HG02973 (cell line): ENCODE data around the gene TIGD4.

ENCODE experiments used
- ATAC-seq: cut with Tn5 transposase; IDR thresholded peaks from one replicate; pipeline ENCODE4 v1.9.1; 2021; ENCODE audit warnings: moderate library complexity; ENCODE audit not compliant: unreplicated experiment

Gene TIGD4

DNA sequence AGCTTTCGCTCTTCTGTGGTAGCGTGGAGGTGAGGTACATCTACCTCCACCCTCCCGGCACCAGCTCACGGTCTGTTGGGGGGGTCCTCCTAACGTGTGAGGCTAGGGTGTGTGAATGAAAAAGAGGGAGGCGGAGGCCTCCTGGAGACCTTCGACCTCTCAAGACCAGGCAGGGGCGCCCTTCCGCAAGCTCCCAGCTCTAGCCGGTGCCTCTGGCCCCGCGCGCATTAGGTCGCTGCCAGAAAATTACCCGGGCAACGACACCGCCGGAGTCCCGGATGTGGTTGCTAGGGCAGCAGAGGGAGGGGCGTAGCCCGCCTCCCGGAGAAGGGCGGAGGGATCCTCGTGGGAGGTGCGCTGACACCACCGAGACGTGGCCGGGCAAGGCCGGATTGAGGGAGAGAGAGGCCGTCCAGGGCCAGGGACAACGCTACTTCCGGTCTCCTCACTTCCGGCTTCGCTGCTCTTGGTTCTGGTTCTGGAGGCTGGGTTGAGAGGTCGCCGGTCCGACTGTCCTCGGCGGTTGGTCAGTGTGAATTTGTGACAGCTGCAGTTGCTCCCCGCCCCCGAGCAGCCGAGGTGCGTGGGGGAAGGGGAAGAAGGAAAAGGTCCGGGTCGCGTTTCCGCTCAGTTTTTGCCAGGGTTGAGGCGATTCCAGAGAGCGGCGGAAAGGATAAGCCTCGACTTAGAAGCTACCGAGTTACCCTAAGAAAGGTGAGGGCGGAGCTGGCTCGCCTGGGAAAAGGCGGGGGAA lies at the start of gene TIGD4, which contains the start of gene ARFIP1:
TIGD4 (minus strand) TSS at position 218 of the 754 bp plus-strand sequence. CDS start 8,726 bp downstream, outside the sequence.
ARFIP1 (plus strand) TSS at position 442 of the 754 bp plus-strand sequence. CDS start 49,680 bp downstream, outside the sequence.
- ATAC-seq, result peak; percentile 92

- ATAC-seq, result no peak
Observed at GRCh38 chr4:152828122-152828521, 48.6 kb upstream of the TIGD4 start.

DNA sequence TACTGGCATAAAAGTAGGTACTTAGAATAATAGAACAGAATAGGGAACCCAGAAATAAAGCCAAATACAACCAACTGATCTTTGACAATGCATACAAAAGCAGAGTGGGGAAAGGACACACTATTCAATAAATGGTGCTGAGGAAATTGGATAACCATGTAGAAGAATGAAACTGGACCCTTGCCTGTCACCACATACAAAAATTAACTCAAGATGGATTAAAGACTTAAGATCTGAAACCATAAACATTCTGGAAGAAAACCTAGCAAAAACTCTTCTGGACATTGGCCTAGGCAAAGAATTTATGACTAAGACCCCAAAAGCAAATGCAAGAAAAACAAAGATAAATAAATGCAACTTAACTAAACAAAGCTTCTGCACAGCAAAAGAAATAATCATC lies 45.8 kb upstream of the TIGD4 start:
- no peak for ATAC-seq

GRCh38 chr4:152824561-152824960 lies 45.0 kb upstream of the TIGD4 start:
- ATAC-seq, result no peak

DNA sequence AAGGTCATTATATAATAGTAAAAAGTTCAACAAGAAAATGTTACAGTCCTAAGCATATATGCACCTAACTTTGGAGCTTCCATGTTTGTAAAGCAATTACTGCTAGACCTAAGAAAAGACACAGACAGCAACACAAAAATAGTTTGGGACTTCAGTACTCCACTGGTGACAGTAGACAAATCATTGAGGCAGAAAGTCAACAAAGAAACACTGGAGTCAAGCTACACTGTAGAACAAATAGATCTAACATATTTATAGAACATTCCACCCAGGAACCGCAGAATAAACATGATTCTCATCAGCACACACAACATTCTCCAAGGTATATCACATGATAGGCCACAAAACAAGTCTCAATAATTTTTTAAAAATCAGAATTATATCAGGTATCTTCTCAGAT lies 42.8 kb upstream of the TIGD4 start:
- no peak for ATAC-seq

GRCh38 chr4:152820073-152820472 lies 40.5 kb upstream of the TIGD4 start:
- ATAC-seq, result no peak

DNA sequence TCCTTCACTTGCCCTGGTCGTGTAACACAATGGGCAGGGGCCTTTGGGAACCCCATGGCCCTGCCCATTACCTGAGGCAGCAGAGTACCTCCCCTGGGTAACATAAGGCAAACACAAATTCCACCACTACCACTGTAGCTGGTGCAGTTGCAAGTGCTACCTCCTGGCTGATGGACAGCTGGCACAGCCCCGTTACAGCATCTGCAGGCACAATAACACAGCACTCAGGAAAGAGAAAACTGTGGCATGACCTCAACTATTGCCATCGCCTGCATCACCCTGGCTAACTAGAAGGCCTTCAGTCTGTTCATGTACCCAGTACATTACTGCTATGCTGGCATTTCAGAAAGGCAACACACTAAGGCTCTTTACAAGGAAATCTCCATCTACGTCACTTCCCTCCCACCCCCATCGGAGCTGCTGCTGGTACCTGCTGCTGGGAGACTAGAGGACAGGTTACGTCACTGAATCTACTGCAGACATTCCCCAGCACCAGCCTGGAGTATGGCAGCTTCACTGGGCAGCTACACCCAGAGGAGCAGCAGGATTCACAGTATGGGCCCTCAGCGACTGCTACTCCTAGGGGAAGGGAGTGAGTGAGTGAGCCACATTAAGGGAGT lies 39.6 kb upstream of the TIGD4 start:
- no peak for ATAC-seq

GRCh38 chr4:152817331-152817730 lies 37.8 kb upstream of the TIGD4 start:
- ATAC-seq, result no peak

DNA sequence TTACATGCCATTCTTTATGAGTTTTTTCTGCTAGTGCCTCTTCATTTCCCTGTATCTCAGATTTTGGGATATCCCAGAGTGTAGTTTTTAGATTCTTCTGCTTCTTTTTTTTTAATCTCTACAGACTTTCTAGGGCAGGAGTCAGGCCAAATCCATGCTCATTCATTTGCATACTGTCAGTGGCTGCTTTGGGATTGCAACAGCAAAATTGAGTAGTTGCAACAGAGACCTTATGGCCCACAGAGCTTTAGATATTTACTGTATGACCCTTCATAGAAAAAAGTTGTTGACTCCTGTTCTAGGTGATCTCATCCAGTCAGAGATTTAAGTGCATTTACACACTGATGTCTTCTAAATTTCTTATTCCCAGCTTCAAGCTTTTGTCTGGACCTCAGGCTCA lies 35.5 kb upstream of the TIGD4 start:
- no peak for ATAC-seq

GRCh38 chr4:152810715-152811287 lies 31.3 kb upstream of the TIGD4 start:
- no peak for ATAC-seq

DNA sequence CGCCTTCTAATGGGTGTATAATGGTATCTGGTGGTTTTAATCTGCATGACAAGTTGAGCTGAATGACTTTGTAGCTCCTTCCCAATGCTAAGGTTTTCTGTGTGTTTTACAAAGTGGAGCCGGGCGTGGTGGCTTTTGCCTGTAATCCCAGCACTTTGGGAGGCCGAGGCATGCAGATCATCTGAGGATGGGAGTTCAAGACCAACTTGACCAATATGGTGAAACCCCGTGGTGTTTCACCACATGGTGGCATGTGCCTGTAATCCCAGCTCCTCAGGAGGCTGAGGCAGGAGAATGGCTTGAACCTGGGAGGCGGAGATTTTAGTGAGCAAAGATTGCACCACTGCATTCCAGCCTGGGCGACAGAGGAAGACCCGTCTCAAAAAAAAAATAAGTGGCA lies 29.1 kb upstream of the TIGD4 start:
- ATAC-seq, result no peak

- ATAC-seq, result no peak
Observed at GRCh38 chr4:152807294-152807829, 27.8 kb upstream of the TIGD4 start.

GRCh38 chr4:152806501-152807125 lies 27.1 kb upstream of the TIGD4 start:
- ATAC-seq, result no peak

DNA sequence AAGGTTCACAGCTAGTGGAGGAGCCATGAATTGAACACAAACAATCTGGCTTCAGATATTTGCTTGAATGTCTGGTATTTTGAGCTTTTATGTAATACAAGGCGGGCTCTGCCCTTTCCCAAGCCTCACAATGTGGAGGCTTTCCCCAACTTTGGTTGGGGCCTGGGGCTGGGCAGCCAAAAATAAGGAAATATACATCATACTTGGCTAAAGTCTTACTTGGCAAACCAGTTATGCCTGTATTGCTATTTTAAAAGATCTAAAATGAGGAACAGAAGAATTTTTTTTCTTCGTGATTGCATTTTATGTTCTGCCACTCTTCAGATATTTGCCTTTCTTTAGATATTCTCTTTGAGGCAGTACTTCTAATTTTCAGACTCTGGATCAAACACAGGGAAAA lies 26.3 kb upstream of the TIGD4 start:
- ATAC-seq, result no peak

DNA sequence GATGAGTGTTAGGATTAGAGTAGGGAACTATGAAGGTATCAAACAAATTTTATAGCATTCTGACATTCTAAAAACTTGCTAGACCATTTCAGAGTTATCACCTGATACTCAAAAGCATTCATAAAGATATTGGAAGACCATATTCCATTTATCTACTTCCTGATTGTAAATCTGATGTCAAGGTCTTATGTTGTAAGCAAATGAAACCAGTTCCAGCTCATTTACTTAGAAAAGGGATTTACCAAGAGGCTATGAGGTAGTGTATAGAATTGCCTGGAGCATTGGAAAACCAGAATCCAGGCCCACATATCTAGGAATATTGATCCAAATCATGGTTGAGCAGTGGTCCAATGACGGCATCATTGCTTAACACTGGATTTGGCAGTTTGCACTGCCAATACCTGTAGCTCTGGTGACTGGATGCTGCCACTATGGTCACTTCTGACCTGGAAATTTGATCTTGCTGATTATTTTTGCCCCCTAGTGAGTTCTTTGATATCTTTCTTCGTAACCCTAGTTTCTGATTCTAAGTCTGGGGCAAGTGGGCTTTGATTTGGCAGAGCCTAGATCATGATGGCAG lies 25.6 kb upstream of the TIGD4 start:
- ATAC-seq, result no peak

- ATAC-seq, result no peak
Observed at GRCh38 chr4:152803541-152803940, 24.0 kb upstream of the TIGD4 start.

DNA sequence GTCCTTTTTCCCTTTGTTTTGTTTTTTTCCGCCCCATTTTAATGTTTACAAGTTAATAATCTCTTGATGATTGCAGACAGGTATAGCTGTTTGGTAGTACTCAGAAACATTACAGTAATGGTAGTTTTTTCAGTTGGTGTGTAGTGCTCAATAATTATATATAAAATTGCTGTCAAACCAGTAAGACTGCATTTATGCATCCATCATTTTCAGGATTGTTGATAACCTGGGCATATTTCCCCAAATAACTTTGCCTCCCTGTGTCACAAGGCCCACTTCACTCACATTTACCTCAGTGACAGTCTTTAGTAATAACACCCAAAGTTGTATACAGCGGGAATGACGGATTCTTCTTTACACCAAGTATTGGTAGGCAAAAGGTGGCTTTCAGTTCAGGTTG lies 16.4 kb upstream of the TIGD4 start:
- ATAC-seq, result no peak

- no peak for ATAC-seq
Observed at GRCh38 chr4:152786627-152787026, 7.1 kb upstream of the TIGD4 start.

DNA sequence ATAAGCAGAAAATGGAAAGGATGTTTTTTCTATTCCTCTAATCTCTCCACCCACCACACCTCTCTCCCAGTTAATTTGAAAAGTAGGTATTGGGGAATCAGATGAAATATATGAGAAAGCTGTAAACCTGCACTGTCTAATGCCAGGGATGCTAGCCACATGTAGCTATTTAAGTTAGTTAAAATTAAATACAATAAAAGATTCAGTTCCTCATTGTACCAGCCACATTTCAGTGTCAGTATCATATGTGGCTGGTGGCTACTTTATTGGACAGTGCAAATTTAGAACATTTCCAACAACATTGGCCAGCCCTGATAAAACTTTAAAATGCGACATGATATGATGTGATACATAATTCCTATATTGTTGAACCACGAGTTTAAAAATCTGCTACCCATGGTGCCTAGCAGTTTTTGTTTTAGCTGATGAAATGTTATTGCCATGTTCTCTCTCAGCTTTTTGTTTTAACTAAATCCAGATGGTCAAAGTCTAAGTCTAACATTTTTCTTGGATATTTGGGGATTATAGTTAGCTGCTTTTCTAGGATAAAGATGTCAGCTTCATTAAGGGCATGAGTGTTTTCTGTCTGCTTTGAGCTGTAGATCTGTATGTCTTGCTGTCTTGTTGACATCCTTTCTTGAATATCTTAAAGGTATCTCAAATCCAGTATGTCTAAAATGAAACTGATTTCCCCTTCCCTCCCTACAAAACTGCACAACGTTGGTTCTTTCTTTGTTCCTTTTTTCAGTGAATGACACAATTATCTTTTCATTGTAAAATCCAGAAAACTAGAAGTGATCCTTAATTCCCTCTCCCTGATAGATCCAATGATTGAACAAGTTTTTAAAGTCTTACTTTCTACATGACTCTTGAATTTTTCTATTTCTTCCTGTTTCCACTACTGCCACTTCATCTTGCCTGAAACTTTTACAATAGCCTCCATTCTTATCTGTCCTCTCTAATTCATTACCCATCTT lies 6.4 kb upstream of the TIGD4 start:
- ATAC-seq, result no peak
